Sigmoid colon (tissue), 3 donors: ENCODE results near the gene TRIO.

Experiments used
- CTCF ChIP-seq, 4 experiments: fragments of 450-650 bp in 3 of 4; fragments of 200-600 bp in 1 of 4; IDR thresholded peaks; one replicate each; pipeline ENCODE4 v1.5.1; 2016 to 2019; ENCODE audit warnings: antibody characterized with exemption in 4 of 4, mild to moderate bottlenecking in 3 of 4, moderate library complexity in 2 of 4
- POLR2A ChIP-seq, 2 donors: fragments of 450-650 bp; IDR thresholded peaks; one replicate each; pipeline ENCODE4 v1.6.1; 2016; ENCODE audit warnings: antibody characterized with exemption in 2 of 2, mild to moderate bottlenecking in 2 of 2, moderate library complexity in 2 of 2

GRCh38 chr5:14447958-14448911 lies 305.1 kb downstream of the TRIO start:
- no peak for TF ChIP-seq CTCF (IDR thresholded peaks at IDR 0.05)
- TF ChIP-seq POLR2A (IDR thresholded peaks at IDR 0.05), result no peak
